ENCODE results near the gene DYNC1I1.

Gene DYNC1I1

DNA sequence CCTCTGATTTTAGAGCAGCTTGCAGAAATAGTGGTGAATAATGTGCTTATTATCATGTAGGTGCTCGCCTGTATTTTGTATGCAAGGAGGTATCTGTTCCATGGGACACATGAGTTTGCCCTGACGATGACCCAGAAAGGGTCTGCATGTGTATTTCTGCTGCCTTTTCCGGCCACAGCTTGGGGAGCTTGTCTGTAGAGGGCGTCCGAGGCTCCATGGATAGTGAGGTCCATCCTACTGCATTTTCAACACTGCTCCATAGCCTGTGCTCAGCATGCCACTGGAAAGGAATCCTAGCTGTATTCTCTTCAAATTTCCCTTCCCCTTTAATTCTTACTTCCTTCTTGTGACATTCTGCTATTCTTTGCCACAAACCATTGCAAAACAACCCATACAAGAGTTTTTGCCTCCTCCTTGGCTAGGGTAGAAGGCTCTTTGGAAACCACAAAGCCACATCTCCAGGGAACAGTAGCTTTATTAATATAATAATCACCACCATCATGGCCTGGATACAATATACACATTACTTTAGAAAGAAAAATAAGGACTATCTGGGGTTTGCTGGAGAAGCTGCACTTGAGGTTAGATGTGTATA lies 127.7 kb downstream of the DYNC1I1 start:
- no peaks in the 10 kb centered on the region for H3K36me3 Mint-ChIP-seq (ENCODE audit: low read depth)
- H3K9me3 Mint-ChIP-seq = no peaks in the 10 kb centered on the region
- no peaks in the 10 kb centered on the region for H3K27me3 Mint-ChIP-seq (ENCODE audit: low read depth)
- no peak overlapping the region for H3K4me3 Mint-ChIP-seq
- H3K4me1 Mint-ChIP-seq (ENCODE audit: low read depth) = no peaks in the 10 kb centered on the region
- H3K27ac Mint-ChIP-seq = no peak overlapping the region

DNA sequence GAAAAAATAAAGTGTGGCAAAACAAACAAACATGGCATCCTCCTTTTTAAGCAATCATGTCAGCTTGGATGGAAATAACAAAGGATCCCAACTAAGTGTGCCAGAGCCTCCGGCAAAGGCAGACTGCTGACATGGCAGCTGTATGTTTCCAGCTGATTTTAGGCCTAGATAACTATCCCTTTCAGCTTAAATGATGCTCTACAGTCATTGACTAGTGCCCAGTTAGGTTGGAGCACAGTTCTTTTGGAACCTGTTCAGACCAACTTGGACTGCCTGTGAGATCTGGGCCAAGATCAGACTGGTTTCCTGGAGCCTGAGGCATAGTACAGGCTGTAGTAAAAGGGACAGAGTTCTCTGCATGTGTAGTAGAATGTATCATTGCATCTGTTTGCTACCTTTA lies 128.7 kb downstream of the DYNC1I1 start:
- H3K27ac Mint-ChIP-seq = no peak overlapping the region
- H3K9me3 Mint-ChIP-seq = no peaks in the 10 kb centered on the region
- H3K36me3 Mint-ChIP-seq (ENCODE audit: low read depth) = no peaks in the 10 kb centered on the region
- no peak overlapping the region for H3K4me3 Mint-ChIP-seq
- H3K27me3 Mint-ChIP-seq (ENCODE audit: low read depth) = no peaks in the 10 kb centered on the region
- no peaks in the 10 kb centered on the region for H3K4me1 Mint-ChIP-seq (ENCODE audit: low read depth)

- no peak overlapping the region for H3K27ac Mint-ChIP-seq
- H3K4me1 Mint-ChIP-seq (ENCODE audit: low read depth) = no peaks in the 10 kb centered on the region
- H3K9me3 Mint-ChIP-seq = no peaks in the 10 kb centered on the region
- H3K27me3 Mint-ChIP-seq (ENCODE audit: low read depth) = peaks cover 4% of the 10 kb centered on the region
- no peak overlapping the region for H3K4me3 Mint-ChIP-seq
- H3K36me3 Mint-ChIP-seq (ENCODE audit: low read depth) = no peaks in the 10 kb centered on the region
Observed at GRCh38 chr7:95904099-95904498, 131.7 kb downstream of the DYNC1I1 start.

- Mint-ChIP-seq H3K36me3 (ENCODE audit: low read depth) (no peaks in the 10 kb centered on the region), H3K4me1 (ENCODE audit: low read depth) (no peaks in the 10 kb centered on the region), H3K27me3 (ENCODE audit: low read depth) (peaks cover 4% of the 10 kb centered on the region), H3K9me3 (no peaks in the 10 kb centered on the region), H3K27ac (no peak overlapping the region), H3K4me3 (no peak overlapping the region)
Observed at GRCh38 chr7:95905167-95905566, 132.8 kb downstream of the DYNC1I1 start.

- H3K4me1 Mint-ChIP-seq (ENCODE audit: low read depth) = no peaks in the 10 kb centered on the region
- peaks cover 7% of the 10 kb centered on the region for H3K27me3 Mint-ChIP-seq (ENCODE audit: low read depth)
- no peak overlapping the region for H3K27ac Mint-ChIP-seq
- H3K36me3 Mint-ChIP-seq (ENCODE audit: low read depth) = no peaks in the 10 kb centered on the region
- H3K4me3 Mint-ChIP-seq = no peak overlapping the region
- no peaks in the 10 kb centered on the region for H3K9me3 Mint-ChIP-seq
Observed at GRCh38 chr7:95906851-95907250, 134.5 kb downstream of the DYNC1I1 start.

GRCh38 chr7:95907337-95907736 lies 135.0 kb downstream of the DYNC1I1 start:
- Mint-ChIP-seq H3K9me3 (no peaks in the 10 kb centered on the region), H3K27me3 (ENCODE audit: low read depth) (peaks cover 7% of the 10 kb centered on the region), H3K36me3 (ENCODE audit: low read depth) (no peaks in the 10 kb centered on the region), H3K4me1 (ENCODE audit: low read depth) (no peaks in the 10 kb centered on the region), H3K4me3 (no peak overlapping the region), H3K27ac (no peak overlapping the region)

DNA sequence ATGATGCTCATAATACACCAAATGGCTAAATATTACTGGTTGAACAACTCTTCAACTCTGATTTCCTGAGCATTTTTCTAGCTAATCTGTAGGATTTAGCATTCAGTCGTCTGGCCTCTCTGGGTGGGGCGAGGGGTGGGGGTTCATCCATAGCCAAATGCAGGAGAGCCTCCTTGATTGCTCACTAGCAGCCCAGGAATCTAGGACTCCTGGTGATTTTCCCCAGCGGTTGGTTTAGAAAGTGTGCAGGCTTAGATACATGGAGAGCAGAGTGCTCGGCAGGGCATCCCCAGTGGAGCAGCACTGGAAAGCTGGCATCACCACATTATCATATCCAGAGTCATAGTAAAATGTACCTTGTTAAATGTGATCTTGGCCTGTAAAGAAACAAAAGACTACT lies 136.1 kb downstream of the DYNC1I1 start:
- H3K4me1 Mint-ChIP-seq (ENCODE audit: low read depth) = no peaks in the 10 kb centered on the region
- no peak overlapping the region for H3K4me3 Mint-ChIP-seq
- no peaks in the 10 kb centered on the region for H3K9me3 Mint-ChIP-seq
- no peak overlapping the region for H3K27ac Mint-ChIP-seq
- H3K27me3 Mint-ChIP-seq (ENCODE audit: low read depth) = peaks cover 10% of the 10 kb centered on the region
- H3K36me3 Mint-ChIP-seq (ENCODE audit: low read depth) = no peaks in the 10 kb centered on the region

DNA sequence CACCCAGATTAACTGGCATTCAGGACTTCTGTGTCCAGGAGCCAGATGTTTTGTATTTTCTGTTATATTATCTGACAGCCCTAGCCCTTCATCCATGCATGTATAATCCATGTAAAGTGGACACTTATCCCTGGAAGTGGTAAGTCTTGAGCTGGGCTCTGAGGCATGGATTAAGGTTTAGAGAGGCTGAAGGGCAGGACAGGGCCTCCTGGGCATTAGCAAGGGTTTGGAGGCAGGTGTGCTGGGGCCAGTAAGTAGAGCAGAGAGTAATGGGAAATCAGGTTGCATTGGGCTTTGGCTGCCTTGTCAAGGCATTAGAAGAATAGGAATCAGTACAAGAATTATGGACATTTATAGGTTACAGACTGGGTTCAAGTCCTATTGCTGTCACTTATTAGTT lies 138.0 kb downstream of the DYNC1I1 start:
- H3K4me1 Mint-ChIP-seq (ENCODE audit: low read depth) = no peaks in the 10 kb centered on the region
- H3K27me3 Mint-ChIP-seq (ENCODE audit: low read depth) = peaks cover 25% of the 10 kb centered on the region
- no peak overlapping the region for H3K27ac Mint-ChIP-seq
- no peaks in the 10 kb centered on the region for H3K36me3 Mint-ChIP-seq (ENCODE audit: low read depth)
- H3K9me3 Mint-ChIP-seq = no peaks in the 10 kb centered on the region
- H3K4me3 Mint-ChIP-seq = no peak overlapping the region

GRCh38 chr7:95915731-95916130 lies 143.4 kb downstream of the DYNC1I1 start:
- H3K27ac Mint-ChIP-seq = no peak overlapping the region
- no peaks in the 10 kb centered on the region for H3K9me3 Mint-ChIP-seq
- H3K36me3 Mint-ChIP-seq (ENCODE audit: low read depth) = no peaks in the 10 kb centered on the region
- H3K27me3 Mint-ChIP-seq (ENCODE audit: low read depth) = peaks cover 31% of the 10 kb centered on the region
- peaks cover 4% of the 10 kb centered on the region for H3K4me1 Mint-ChIP-seq (ENCODE audit: low read depth)
- no peak overlapping the region for H3K4me3 Mint-ChIP-seq

DNA sequence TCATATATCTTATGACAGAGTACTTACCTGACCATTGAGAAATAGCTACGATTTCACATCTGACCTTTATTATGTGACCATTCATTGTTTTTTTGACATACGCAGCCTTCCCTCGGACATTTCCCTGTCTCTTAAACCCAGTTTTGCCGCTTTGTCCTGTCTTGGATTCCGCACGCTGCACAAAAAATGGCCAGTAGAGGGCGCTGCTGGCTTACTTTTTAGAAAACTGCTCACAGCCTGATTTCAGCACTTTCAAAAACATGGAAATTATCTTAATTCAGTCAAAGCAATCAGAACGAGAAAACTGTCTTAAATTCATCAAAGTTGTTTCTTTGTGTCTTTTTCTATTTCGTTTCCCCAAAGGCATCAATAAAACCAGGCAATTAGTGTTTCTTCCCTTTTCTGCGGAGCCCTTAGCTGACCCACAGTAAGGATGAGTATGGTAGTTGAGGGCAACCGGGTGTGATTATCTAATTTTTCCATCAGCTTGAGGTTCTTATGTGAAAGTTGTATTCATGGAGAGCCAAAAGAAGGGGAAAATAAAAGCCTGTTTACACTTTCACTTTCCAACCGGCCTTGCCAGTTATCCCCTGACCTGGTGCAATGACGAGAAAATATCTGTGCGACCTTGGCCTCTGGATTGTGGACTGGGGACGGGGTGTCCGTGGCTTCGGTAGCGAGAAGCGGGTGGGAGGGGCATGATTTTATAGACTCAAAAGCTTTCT lies 144.4 kb downstream of the DYNC1I1 start:
- H3K4me1 Mint-ChIP-seq (ENCODE audit: low read depth) = peaks cover 6% of the 10 kb centered on the region
- no peak overlapping the region for H3K27ac Mint-ChIP-seq
- no peak overlapping the region for H3K4me3 Mint-ChIP-seq
- no peaks in the 10 kb centered on the region for H3K36me3 Mint-ChIP-seq (ENCODE audit: low read depth)
- H3K9me3 Mint-ChIP-seq = no peaks in the 10 kb centered on the region
- H3K27me3 Mint-ChIP-seq (ENCODE audit: low read depth) = peaks cover 27% of the 10 kb centered on the region

DNA sequence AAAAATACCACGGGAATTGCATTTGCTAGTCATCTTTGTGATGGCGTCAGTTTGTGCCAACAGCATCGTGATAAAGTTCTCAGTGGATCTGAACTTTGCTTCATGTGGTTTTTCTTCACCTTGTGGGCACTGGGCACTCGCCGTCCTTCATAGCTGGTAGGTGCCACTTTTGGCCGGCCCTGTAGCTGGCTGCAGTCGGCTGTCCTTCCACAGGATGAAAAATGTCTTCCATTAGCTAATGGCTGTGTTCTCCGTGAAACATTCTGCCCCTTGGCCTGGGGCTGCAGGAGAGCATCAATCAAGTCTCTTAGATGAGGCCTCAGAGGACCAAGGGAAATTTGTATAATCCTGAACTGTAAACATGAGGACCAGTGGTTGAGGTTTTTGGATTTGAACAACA lies 145.3 kb downstream of the DYNC1I1 start:
- no peak overlapping the region for H3K4me3 Mint-ChIP-seq
- H3K4me1 Mint-ChIP-seq (ENCODE audit: low read depth) = peaks cover 6% of the 10 kb centered on the region
- H3K36me3 Mint-ChIP-seq (ENCODE audit: low read depth) = no peaks in the 10 kb centered on the region
- H3K27me3 Mint-ChIP-seq (ENCODE audit: low read depth) = peaks cover 27% of the 10 kb centered on the region
- no peaks in the 10 kb centered on the region for H3K9me3 Mint-ChIP-seq
- no peak overlapping the region for H3K27ac Mint-ChIP-seq

- H3K9me3 Mint-ChIP-seq = no peaks in the 10 kb centered on the region
- H3K36me3 Mint-ChIP-seq (ENCODE audit: low read depth) = no peaks in the 10 kb centered on the region
- no peak overlapping the region for H3K4me3 Mint-ChIP-seq
- H3K4me1 Mint-ChIP-seq (ENCODE audit: low read depth) = peaks cover 6% of the 10 kb centered on the region
- H3K27me3 Mint-ChIP-seq (ENCODE audit: low read depth) = peaks cover 17% of the 10 kb centered on the region
- H3K27ac Mint-ChIP-seq = no peak overlapping the region
Observed at GRCh38 chr7:95919556-95919955, 147.2 kb downstream of the DYNC1I1 start.

- Mint-ChIP-seq H3K36me3 (ENCODE audit: low read depth) (no peaks in the 10 kb centered on the region), H3K27me3 (ENCODE audit: low read depth) (peaks cover 4% of the 10 kb centered on the region), H3K9me3 (no peaks in the 10 kb centered on the region), H3K4me1 (ENCODE audit: low read depth) (peaks cover 4% of the 10 kb centered on the region), H3K27ac (no peak overlapping the region), H3K4me3 (no peak overlapping the region)
Observed at GRCh38 chr7:95921543-95921942, 149.2 kb downstream of the DYNC1I1 start.

DNA sequence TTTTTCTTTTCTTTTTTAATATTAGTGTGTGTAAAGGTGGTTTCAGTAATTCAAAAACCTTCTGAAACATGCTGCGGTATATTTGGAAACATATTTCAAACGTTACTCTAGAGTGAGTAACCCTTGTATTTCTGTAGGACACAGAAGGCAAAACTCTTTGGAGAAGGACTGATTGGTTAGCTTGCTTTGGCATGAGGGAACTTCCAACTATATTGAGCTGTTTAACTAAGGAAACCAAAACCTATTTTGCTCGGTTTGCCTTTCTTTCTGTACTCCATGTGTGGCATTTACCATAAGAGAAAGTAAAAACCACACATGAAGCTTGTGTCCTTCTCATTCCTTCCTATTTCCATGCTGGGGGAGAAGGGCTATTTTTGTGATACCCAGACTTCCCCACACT lies 149.8 kb downstream of the DYNC1I1 start:
- no peak overlapping the region for H3K4me3 Mint-ChIP-seq
- no peak overlapping the region for H3K27ac Mint-ChIP-seq
- H3K27me3 Mint-ChIP-seq (ENCODE audit: low read depth) = peaks cover 4% of the 10 kb centered on the region
- no peaks in the 10 kb centered on the region for H3K9me3 Mint-ChIP-seq
- no peaks in the 10 kb centered on the region for H3K36me3 Mint-ChIP-seq (ENCODE audit: low read depth)
- H3K4me1 Mint-ChIP-seq (ENCODE audit: low read depth) = peaks cover 2% of the 10 kb centered on the region

DNA sequence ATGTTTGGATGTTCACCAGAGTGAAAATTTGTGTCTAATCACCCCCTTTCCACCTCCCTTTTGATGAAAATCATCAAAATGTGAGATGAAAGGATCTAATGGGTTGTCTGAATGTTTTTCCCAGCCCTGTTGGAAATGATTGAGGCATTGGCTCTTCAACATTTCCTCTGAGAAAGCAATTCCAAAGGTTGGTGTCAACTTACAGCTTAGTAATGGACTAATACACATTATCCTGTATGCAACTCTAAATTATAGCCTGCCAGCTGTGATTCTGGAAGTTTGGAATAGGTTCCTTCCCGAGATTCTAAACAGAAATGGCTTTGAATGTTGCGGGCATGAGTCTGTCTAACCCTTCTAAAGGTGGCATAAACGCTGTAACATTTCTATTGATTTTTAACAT lies 152.9 kb downstream of the DYNC1I1 start:
- Mint-ChIP-seq H3K4me1 (ENCODE audit: low read depth) (peaks cover 2% of the 10 kb centered on the region), H3K27ac (no peak overlapping the region), H3K9me3 (no peaks in the 10 kb centered on the region), H3K27me3 (ENCODE audit: low read depth) (peaks cover 8% of the 10 kb centered on the region), H3K36me3 (ENCODE audit: low read depth) (no peaks in the 10 kb centered on the region), H3K4me3 (no peak overlapping the region)
